ENCODE measurements around the gene ANTXR2. TPM values are rescaled to one million over a fixed set of nuclear protein-coding genes. Genes with fewer than 3 reads are reported as not detected.
"Not testable (repeated sequence)": the region's sequence is repeated elsewhere in the genome, so short reads cannot be mapped to it uniquely, and the experiment has no call there.

The ANTXR2 gene
- total RNA-seq, 2 experiments from 2014 or later: 10.5 to 11.1 TPM

GRCh38 chr4:80004319-80004718, 68.7 kb downstream of the ANTXR2 start:
- POLR2A ChIA-PET: no interaction called here
- CTCF ChIA-PET: no interaction called here

DNA sequence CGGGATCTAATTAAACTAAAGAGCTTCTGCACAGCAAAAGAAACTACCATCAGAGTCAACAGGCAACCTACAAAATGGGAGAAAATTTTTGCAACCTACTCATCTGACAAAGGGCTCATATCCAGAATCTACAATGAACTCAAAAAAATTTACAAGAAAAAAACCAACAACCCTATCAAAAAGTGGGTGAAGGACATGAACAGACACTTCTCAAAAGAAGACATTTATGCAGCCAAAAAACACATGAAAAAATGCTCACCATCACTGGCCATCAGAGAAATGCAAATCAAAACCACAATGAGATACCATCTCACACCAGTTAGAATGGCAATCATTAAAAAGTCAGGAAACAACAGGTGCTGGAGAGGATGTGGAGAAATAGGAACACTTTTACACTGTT, 70.5 kb downstream of the ANTXR2 start:
- POLR2A ChIA-PET, CTCF ChIA-PET: not testable (repeated sequence)

GRCh38 chr4:79999048-79999447, 74.0 kb downstream of the ANTXR2 start:
- CTCF ChIA-PET, POLR2A ChIA-PET: not testable (repeated sequence)

DNA sequence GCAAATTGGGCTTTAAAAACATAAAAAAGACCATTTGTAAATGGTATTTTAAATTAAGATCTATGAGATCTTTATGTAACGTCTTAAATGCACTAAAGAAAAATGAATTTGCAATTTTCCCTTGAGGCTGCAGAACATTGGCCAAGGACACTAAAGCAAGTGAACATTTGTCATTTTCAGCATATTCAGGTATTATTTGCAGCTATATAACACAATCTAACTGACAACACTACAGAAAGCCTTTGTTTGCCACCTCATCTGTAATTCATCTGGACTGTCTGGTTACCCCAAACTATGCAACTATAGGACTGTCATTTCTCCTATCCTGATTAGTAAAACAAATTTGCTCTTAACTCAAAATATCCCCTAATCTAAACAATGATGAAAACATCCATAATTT, 74.8 kb downstream of the ANTXR2 start:
- ChIA-PET POLR2A (no interaction called here), CTCF (no interaction called here)

DNA sequence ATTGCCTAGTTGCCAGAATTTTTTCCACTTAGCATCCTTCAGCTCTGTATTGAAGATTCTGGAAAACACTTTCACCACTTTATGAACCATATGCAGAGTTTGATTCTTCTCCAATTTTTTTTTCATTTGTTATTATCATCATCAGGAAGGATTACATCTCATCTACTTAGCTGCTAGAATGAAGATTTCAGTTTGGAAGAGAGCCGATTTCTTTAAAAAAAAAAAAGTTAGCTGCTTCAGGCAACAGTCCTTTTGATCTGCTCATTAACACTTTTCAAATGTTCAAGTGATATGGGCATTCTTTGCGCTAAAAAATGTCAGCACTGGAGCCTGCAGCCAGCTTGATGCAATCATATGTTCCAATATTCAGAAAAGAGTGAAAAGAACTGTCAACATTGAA, 76.2 kb downstream of the ANTXR2 start:
- CTCF ChIA-PET: interaction anchor here (0.6 to 0.8 kb wide), 2 partner anchors 72 to 85 kb away, joined by 3 read pairs; no protein-coding TSS in a partner anchor
- POLR2A ChIA-PET: no interaction called here

DNA sequence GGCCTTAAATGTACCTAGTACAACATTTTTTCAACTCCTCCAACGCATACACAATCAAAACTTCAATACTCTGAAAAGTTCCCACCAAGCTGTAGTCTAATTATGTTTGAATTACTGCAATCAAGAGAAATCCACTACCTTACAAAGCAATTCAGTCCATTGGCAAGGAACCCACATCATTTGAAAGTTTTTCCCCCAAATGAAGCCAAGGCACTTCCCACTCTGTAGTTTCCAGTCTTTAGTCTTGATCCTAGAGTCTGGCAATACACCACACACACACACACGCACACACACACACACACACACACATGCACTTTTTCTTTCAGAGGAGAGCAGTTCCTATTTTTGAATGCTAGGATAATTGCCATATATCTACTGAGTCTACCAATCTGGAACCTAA, 79.6 kb downstream of the ANTXR2 start:
- ChIA-PET POLR2A (no interaction called here), CTCF (no interaction called here)

DNA sequence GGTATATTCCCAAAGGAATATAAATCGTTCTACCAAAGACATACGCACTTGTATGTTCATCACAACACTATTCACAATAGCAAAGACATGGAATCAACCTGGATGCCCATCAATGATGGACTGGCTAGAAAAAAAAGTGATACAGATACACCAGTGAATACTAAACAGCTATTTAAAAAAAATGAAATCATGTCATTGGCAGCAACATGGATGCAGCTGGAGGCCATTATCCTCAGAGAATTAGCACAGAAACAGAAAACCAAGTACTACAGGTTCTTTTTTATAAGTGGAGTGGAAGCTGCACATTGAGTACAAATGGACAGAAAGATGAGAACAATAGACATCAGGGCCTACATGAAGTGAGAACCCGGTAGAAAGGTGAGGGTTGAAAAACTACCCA, 81.4 kb downstream of the ANTXR2 start:
- POLR2A ChIA-PET: no interaction called here
- CTCF ChIA-PET: interaction anchor here (0.7 kb wide), 1 partner anchor 204 kb away, joined by 4 read pairs; no protein-coding TSS in a partner anchor

DNA sequence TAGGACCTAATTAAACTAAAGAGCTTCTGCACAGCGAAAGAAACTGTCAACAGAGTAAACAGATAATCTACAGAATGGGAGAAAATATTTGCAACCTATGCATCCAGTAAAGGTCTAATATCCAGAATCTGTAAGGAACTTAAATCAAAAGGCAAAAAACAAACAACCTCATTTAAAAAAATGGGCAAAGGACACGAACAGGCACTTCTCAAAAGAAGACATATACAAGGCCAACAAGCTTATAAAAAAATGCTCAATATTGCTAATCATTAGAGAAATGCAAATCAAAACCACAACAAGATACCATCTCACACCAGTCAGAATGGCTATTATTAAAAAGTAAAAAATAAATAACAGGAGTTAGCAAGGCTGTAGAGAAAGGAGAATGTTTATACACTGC, 81.9 kb downstream of the ANTXR2 start:
- CTCF ChIA-PET, POLR2A ChIA-PET: not testable (repeated sequence)

DNA sequence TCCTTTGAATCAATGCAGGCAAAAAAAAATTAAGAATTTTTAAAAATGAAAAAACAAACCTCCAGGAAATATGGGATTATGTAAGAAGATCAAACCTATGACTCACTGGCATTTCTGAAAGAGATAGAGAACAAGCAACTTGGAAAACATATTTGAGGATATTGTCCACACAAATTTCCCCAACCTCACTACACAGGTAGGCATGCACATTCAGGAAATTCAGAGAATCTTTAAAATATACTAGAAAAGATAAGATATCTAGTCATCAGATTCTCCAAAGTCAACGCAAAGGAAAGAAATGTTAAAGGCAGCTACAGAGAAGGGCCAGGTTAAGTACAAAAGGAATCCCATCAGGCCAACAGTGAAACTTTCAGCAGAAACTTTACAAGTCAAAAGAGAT, 85.6 kb downstream of the ANTXR2 start:
- CTCF ChIA-PET: no interaction called here

GRCh38 chr4:79983431-79983830, 89.6 kb downstream of the ANTXR2 start:
- POLR2A ChIA-PET: no interaction called here
- CTCF ChIA-PET: no interaction called here

More for the DNA sequence above, 85.6 kb downstream of the ANTXR2 start:
- POLR2A ChIA-PET: no interaction called here

GRCh38 chr4:79982601-79983322, 90.3 kb downstream of the ANTXR2 start:
- ChIA-PET POLR2A (no interaction called here), CTCF (no interaction called here)

DNA sequence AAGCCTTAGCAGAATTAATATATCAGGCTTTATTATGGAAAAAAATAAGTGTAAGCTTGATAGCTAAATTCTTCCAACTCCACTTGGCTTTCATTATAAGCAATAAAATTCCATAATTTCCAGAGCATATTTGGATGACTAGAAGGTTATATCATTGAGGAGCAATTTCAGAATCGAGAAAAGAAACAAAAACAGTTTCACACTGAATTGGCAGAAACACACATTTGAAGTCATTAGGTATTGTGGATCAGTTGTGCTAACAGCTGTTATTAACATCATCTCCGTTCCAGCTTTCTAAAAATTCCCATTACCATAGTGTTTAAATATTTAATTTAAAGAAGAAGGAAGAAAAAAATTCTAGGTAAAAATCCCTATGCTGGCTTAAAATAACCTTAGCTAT, 92.6 kb downstream of the ANTXR2 start:
- CTCF ChIA-PET: interaction anchor here (0.7 kb wide), 1 partner anchor 121 kb away, joined by 4 read pairs; no protein-coding TSS in a partner anchor
- POLR2A ChIA-PET: no interaction called here

- POLR2A ChIA-PET: no interaction called here
Measured at GRCh38 chr4:79979785-79980437, 93.1 kb downstream of the ANTXR2 start.

GRCh38 chr4:79977131-79977840, 95.7 kb downstream of the ANTXR2 start:
- ChIA-PET POLR2A (no interaction called here), CTCF (no interaction called here)

More at GRCh38 chr4:79979785-79980437, 93.1 kb downstream of the ANTXR2 start:
- CTCF ChIA-PET: no interaction called here

DNA sequence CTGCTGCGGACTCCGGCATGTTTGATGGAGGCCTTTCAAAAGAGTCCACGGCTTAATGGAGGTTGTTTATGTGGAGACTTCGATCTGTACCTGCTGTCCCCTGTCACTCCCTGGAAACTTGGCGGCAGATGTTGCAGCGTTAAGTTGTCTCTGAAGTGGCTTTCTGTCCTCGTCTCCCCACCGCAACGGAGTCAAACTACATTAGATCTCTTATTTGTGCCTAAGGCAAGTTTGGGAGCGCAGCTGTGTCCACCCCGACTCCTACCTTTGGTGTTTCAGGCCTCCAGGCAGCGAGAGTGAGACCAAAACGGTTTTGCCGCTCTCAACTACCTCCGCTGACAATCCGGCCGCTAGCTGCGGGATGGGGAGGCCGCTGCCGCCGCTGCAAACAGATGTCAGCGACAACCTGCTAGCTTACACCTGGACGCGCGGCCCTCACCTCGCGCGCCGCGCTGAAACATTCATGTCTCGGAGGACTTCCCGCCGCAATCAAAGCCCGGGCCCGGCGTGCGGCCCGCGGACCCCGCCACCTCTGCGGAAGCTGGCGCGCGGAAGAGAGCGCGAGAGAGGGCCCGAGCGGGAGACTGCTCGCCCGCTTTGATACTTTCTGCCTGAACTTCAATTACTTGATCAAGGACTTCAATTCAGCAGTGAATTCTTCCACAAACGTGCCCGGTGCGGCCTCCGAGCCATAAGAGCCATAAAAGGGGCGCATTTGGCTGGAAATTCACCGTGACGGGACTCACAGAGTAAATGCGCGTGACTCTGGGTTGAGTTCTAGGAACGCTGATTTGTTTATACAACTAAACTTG, 108.4 kb downstream of the ANTXR2 start:
- ChIA-PET POLR2A (no interaction called here), CTCF (no interaction called here)

- CTCF ChIA-PET: no interaction called here
- POLR2A ChIA-PET: no interaction called here
Measured at GRCh38 chr4:79964020-79964399, 109.0 kb downstream of the ANTXR2 start.

DNA sequence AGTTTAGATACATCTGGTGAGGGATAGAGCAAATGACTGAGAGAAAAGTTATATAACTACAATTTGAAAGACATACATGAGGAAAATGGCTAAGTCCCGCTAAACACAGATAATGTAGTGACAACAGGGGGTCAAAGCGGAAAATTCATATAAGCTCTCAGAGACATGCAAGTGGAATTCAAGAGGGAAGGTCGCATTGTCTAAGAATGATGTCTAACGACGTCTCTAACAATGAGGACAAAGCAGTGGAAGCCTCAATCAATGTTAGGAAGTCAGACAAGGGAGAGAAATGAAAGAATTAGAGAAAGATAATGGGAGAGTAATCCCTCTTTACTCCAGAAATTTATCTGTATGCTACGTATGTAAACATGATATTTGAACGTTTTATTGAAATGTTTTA, 113.4 kb downstream of the ANTXR2 start:
- CTCF ChIA-PET: no interaction called here
- POLR2A ChIA-PET: no interaction called here

DNA sequence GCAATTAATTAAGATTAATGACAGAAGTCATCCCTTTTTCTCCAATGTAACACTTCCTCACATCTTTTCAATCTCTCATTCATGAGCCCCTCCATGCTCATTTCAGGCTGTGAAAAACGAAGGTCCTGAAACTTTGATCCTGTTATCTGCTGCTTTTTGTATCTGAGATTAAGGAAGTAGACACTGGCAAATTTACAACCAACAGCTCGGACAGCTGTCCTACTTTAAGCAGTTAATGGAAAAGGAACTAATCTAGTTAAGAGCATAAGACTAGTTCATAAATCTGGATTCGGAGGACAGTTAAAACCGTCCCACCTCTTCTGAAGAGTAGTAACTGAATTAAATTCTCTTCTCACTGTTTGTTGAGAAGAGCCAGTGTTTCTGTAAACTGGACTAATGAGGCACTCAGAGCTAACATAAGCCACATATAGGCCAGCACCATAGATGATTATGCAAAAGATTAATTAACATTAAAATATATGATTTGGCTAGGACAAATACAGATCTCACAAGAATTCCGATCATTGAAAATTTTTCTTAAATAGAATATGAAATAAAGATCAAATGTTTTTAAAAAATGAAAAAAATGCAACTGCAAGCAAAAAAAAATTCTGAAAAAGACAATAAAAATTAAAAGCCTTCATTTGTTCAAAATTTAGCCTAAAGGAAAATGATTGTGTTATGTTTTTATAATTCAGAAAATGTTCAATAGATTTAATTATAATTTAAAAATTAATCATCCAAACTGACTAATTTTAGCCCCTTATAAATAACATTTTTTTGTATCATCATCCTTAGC, 114.4 kb downstream of the ANTXR2 start:
- ChIA-PET CTCF (no interaction called here), POLR2A (no interaction called here)

DNA sequence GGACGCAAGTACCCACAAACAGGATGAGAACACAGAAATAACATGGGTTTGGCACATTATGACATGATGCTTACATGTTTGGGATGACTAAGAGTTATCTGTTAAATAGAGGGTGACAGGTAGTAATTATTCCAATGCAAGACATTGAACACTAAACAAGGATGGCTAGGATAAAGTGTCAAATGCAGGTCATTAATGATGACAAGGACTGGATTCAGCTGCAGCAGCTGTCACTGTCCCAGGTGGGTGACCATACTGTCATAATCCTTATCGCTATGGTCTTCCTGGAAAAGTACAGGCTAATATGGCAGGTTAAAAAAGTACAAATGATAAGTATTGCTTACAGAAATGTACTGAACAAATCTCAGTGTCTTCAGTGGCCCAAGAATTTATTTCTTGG, 123.9 kb downstream of the ANTXR2 start:
- ChIA-PET CTCF (no interaction called here), POLR2A (no interaction called here)

DNA sequence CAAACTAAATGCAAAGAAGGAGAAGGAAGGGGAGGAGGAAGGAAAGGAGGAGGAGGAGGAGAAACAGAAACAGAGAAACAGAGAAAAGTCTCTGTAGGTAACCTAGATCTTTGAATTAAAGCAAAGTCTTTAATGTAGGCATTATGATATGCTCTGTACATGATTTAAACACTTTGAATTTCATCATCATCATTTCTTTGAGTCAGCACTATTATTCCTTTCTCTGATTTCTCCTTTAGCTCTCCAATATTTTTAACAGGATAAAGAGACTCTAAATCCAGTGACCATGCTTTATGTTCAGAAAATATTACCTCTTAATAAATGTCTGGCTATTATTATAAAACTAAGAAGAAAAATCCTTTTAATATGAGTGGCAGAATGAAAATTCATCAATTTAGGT, 124.3 kb downstream of the ANTXR2 start:
- CTCF ChIA-PET: no interaction called here
- POLR2A ChIA-PET: no interaction called here

Data from activated CD8-positive, alpha-beta memory T cell treated with anti-CD3 and anti-CD28 coated beads for 36 hours (primary cell).